H54 (cell line): ENCODE measurements around the gene NAV3.

Experiments
- DNase-seq: peaks from one replicate; pipeline ENCODE4 v3.0.0; 2011; ENCODE audit warnings: low spot score, mixed read lengths; ENCODE audit not compliant: insufficient read length
- FAIRE-seq: peaks from 3 replicates; lab custom pipeline; 2011; peaks lifted over from hg19 to GRCh38; lab: Jason Lieb, UNC
- POLR2A ChIP-seq: IDR thresholded peaks from 2 replicates; pipeline ENCODE4 v1.6.1; 2011; ENCODE audit warnings: low read depth, mild to moderate bottlenecking, low read length

Gene NAV3

GRCh38 chr12:77998236-77998786 is 167.6 kb downstream of the NAV3 start:
- no peak for FAIRE-seq
- no peak for DNase-seq
- TF ChIP-seq POLR2A: no peak

DNA sequence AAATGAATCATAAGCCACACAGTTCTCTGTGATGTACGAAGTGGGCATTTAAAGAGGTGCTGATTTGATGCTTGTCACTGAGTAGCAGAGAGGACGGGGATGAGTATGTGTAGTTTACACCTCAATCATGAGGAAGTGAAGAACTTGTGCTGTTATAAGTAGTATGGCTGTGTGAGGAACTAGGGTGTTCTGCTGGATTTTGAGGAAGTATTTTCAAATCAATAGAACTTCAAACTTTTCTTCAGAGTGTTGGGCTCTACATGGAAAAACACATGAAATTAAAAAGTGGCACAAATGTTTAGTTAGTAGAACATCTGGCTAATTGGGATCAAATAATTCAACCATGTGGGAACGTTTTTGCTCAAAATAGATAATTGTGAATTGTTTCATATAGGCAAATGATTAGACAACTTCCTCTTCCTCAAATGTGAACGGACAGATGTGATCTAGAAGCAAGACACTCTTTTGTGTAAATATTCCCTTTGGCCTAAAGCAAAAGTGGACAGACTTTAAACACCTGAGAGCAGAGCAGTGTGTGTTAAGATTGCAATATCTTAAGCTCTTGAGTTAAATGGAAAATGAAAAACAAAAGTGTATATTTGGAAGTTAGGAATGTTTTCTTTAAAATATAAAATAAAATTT is 168.5 kb downstream of the NAV3 start:
- no peak for TF ChIP-seq POLR2A
- no peak for FAIRE-seq
- DNase-seq: no peak

DNA sequence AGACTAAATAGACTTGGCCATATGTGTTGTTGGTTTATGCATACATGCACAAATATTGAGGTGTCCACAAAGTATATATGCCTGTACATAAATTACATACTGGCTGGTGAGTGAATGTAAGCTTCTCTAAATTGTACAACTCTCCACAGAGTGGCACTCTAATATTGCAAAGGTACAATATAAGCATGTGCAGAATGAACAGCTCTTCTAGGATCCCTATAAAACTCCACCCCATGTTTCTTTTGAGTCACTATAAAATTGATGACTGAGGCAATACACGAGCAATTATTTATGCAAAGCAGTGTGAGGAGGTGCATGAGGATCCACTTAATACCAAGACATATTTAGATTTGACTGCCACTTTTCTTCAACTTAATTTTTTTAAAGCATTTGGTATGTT is 172.2 kb downstream of the NAV3 start:
- no peak for DNase-seq
- FAIRE-seq: no peak
- TF ChIP-seq POLR2A: no peak

DNA sequence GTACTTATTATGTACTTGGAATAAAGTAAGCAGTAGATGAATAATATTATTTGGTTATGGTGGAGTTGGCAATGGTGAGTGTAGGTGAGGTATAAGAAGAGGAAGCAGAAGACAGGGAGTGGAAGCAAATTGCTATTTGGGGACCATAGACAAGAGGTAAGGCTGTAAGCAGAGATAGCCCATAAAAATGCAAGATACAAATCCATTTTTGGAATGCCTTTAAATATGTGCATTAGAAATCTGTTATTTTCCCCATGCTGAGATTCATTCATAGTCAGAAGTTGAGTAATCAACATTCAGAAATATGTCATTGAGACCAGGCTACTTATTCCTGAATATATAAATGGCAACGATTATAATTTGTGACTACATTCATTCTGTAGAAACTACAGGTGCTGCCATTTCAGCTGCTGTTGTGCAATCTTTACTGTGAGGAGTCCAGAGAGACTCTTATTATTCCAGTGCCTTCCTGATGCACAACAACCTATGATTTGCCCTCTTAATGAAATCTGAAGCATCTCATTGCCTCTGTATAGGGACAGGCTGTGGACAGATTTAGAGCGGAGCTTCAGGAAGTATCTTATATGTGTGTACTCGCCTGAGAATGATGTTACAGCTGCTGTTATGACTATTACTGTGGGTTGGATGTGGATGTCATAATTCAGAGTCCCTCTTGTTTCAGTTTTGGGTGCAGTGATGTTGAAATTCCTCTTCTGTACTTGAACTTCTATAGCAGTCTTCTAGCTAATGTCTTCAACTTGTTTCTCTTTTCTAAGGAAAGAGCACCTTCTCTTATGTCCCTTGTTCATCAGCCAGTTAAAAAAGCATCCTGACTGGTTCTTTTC is 173.8 kb downstream of the NAV3 start:
- no peak for TF ChIP-seq POLR2A
- FAIRE-seq (no peak), DNase-seq (no peak)

DNA sequence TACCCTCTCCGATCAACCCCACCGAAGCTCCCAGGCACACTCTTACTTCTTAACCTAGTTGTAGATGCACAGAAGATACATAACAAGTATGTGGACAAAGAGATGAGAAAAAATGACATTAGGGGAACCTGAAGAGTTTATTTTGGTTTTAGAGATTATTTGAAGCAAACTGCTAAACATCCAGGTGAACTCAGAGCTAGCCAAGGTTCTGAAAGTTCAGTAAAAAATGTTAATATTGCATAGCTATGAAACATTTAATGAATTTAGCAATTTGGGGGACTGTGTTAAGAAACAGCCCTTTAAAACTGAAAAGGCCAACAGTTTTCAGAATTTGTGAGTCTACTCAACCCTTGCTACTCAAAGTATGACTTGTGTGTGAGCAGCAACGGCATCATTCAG is 174.4 kb downstream of the NAV3 start:
- TF ChIP-seq POLR2A: no peak
- no peak for DNase-seq
- FAIRE-seq: no peak

- no peak for FAIRE-seq
- TF ChIP-seq POLR2A: no peak
- DNase-seq: no peak
These were observed 176.5 kb downstream of the NAV3 start for GRCh38 chr12:78007173-78007572.

GRCh38 chr12:78009031-78009430 is 178.3 kb downstream of the NAV3 start:
- DNase-seq (no peak), FAIRE-seq (no peak)
- TF ChIP-seq POLR2A: no peak

GRCh38 chr12:78018171-78018910 is 187.6 kb downstream of the NAV3 start:
- DNase-seq: no peak
- FAIRE-seq: no peak

DNA sequence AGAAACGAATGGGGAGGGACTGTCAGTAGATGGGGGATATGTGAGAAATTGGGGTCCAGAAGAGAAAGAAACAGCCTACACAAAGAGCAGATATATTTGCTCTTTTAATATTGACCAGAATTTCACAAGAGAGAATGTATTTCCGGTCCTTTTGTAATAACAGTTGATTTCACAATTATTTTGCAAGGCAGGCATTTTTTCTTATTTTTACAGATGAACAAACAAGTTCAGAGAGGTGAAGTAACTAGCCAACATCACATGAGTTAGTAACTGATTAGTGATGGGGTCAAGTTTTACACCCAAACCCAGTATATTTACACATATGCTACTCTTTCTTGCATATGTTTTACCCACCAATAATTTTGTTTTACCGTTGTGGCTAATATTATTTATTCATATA is 188.2 kb downstream of the NAV3 start:
- no peak for TF ChIP-seq POLR2A
- no peak for FAIRE-seq
- DNase-seq: no peak

More at GRCh38 chr12:78018171-78018910, 187.6 kb downstream of the NAV3 start:
- no peak for TF ChIP-seq POLR2A

- no peak for FAIRE-seq
These were observed 197.7 kb downstream of the NAV3 start for GRCh38 chr12:78028426-78028825.

DNA sequence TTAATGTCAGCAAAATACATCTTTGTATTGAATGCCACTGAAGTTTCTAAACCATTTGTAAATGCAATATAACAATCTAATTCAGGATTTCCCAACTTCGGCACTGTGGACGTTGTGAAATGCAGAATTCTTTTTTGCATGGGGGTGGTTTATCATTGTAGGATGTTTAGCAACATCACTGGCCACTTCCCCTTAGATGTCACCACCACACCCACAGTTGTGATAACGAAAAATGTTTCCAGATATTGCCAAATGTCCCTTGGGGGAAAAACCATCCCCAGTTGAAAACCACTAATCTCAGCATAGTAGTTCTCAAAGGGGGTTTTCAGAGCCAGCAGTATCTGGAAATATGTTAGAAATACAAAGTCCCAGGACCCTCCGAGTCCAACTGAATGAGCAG is 203.3 kb downstream of the NAV3 start:
- DNase-seq: no peak
- TF ChIP-seq POLR2A: no peak
- no peak for FAIRE-seq

More at GRCh38 chr12:78028426-78028825, 197.7 kb downstream of the NAV3 start:
- no peak for DNase-seq
- no peak for TF ChIP-seq POLR2A

- no peak for FAIRE-seq
- no peak for TF ChIP-seq POLR2A
- no peak for DNase-seq
These were observed 205.4 kb downstream of the NAV3 start for GRCh38 chr12:78035901-78036606.

DNA sequence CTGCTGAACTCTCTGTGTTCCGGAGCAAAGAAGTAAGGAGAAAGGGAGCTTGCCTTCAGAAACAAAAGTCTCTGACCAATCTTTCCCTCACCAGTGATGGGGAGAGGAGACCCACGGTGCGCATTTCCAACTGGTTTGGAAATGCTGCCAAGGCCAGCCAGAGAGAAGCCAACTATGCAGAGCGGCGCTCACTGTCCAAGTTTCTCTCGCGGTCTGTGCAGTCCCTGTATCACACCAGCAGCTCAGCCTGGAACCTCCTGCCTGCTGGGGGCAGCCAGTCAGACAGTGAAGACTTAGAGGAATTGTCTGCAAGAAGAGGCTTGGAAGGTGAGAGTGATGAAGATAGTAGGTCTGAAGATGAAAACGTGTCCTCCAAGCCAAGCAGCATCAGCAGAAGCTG is 206.2 kb downstream of the NAV3 start:
- TF ChIP-seq POLR2A: no peak
- FAIRE-seq (no peak), DNase-seq (no peak)
